Measurements from ENCODE around the gene LGALS9B. TPM values are rescaled to one million over a fixed set of nuclear protein-coding genes. Genes with fewer than 3 reads are reported as not detected.
"Not testable (repeated sequence)": the region's sequence is repeated elsewhere in the genome, so short reads cannot be mapped to it uniquely, and the experiment has no call there.

The LGALS9B gene
- total and polyA plus RNA-seq, 2 of the 4 experiments (the other 2 are of a cell fraction): not detected

DNA sequence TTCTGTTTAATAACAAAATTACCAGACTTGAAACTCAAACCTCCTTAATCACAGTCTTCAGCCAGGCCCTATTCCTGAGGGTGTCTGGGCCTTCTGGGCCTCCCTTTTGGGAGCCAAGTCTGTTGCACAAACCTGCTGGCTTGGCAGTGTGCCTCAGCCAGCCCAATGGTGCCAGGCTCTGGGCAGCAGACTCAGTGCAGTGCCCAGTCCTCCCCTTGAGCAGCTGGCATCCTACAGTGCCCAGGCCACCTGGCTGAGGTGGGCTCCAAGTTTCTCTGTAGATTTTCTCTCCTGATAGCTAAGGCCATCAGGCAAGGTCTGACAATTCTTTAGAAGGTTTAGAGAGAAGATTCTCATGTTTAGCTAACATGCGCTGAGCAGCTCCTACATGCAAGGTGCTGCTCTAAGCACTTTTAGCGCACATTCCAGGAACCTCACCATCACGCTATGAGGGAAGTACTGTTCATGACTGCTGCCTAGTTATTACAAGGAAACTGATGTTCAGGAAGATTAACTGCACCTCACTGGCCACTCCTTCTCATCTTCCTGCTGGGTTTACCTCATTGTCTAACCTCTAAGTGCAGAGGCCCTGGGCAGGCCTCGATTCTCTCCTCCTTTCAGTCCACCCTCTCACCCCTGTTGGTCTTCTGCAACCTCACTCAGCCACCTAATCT lies 10.2 kb upstream of the LGALS9B start:
- H4K91ac ChIP-seq (ENCODE audit: insufficient read depth, low read depth, low read length); BruUV-seq (replicated peaks); H2BK15ac ChIP-seq (ENCODE audit: low read depth, low read length); H3K18ac ChIP-seq (ENCODE audit: low read depth, low read length); DNase-seq; H2BK20ac ChIP-seq (ENCODE audit: low read depth, low read length); H4K8ac ChIP-seq (ENCODE audit: low read depth in 2 of 2, low read length in 2 of 2); POLR2A ChIA-PET (ENCODE audit: unreplicated experiment); H2AFZ ChIP-seq (replicated peaks; ENCODE audit: low read length, poor library complexity); H3K4me1 ChIP-seq (ENCODE audit: control insufficient read depth, insufficient read depth, low read length); H3K27me3 ChIP-seq (ENCODE audit: control insufficient read depth, insufficient read depth, low read length); CTCF ChIA-PET; in situ Hi-C loops (cut with MboI; ENCODE audit: low sequenced_read_pairs); dilution Hi-C loops (cut with HindIII; ENCODE audit: low sequenced_read_pairs, unreplicated experiment); H3K4me2 ChIP-seq (ENCODE audit: low read depth, low read length); H4K20me1 ChIP-seq (ENCODE audit: insufficient read depth, low read length); H3K23ac ChIP-seq (ENCODE audit: low read depth, low read length); H4K5ac ChIP-seq (ENCODE audit: low read depth, low read length); intact Hi-C loops (cut with micrococcal nuclease); H3K36me3 ChIP-seq (ENCODE audit: control insufficient read depth, insufficient read depth, low read length); H3K9me3 ChIP-seq (ENCODE audit: control insufficient read depth, insufficient read depth, low read length); H2AK5ac ChIP-seq (ENCODE audit: low read depth, low read length); H2BK5ac ChIP-seq (ENCODE audit: low read depth, low read length, poor library complexity, severe bottlenecking); H2BK120ac ChIP-seq (ENCODE audit: low read depth, low read length); H3K9ac ChIP-seq (ENCODE audit: low read depth, low read length); H2AK9ac ChIP-seq (replicated peaks; ENCODE audit: low read depth, low read length, poor library complexity); H3K9me1 ChIP-seq (ENCODE audit: insufficient read depth, low read length); H3K4me3 ChIP-seq (ENCODE audit: insufficient read depth, low read depth, low read length); H3K14ac ChIP-seq (replicated peaks; ENCODE audit: low read depth, low read length); H3K56ac ChIP-seq (ENCODE audit: extremely low read depth, insufficient read depth, low read length); H3K79me1 ChIP-seq (ENCODE audit: low read depth in 1 of 2, low read length in 2 of 2); H3K27ac ChIP-seq (ENCODE audit: insufficient read depth, low read length); H3K4ac ChIP-seq (ENCODE audit: low read depth, low read length): not testable (repeated sequence)
- WGBS, 2 experiments (ENCODE audit: extremely low coverage in 2 of 2, insufficient read length in 1 of 2): 0% methylated on average over 1 of the region's 4 CpGs; no CpG with 5 or more reads in 1 of the 2 experiments
- peak; percentile 32; the same call in 1 of the 2 replicates for ATAC-seq (ENCODE audit: low read depth)

DNA sequence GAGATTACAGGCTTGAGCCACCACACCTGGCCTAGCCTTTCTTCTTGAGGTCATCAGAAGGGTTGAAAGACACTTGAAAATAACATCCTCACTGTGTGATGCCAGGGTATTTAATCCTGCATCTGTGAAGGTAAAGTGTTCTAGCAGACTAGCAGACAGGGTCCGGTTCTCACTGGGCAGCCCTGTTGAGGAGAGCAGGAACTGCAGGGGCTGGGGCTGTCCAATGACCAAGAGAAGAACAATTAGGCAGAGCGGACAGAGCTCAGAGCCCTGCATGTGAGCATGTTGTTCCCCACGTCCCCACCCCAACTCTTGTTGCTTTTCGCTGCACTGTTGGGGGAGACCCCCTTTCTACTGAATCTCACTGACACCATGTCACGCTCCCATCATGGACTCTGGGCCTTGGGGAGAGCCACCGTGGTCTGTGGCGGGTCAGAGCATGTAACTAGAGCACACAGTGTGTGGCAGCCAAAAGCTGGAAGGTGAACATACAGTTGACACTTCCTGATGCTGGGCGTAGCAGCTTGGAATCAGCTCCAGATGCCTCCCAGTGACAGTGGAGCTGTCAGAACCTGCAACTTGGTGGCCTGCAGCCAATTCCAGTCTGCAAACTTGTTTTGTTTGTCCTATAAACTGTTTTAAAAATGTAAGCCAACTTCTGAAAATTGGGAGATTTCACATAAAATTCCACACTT lies 7.9 kb upstream of the LGALS9B start:
- intact Hi-C loops (cut with micrococcal nuclease); H4K91ac ChIP-seq (ENCODE audit: insufficient read depth, low read depth, low read length); H4K5ac ChIP-seq (ENCODE audit: low read depth, low read length); in situ Hi-C loops (cut with MboI; ENCODE audit: low sequenced_read_pairs); dilution Hi-C loops (cut with HindIII; ENCODE audit: low sequenced_read_pairs, unreplicated experiment); H3K9me1 ChIP-seq (ENCODE audit: insufficient read depth, low read length); H3K4ac ChIP-seq (ENCODE audit: low read depth, low read length); H4K8ac ChIP-seq (ENCODE audit: low read depth in 2 of 2, low read length in 2 of 2); H3K9me3 ChIP-seq (ENCODE audit: control insufficient read depth, insufficient read depth, low read length); H2BK120ac ChIP-seq (ENCODE audit: low read depth, low read length); H3K56ac ChIP-seq (ENCODE audit: extremely low read depth, insufficient read depth, low read length); H3K27ac ChIP-seq (ENCODE audit: insufficient read depth, low read length); H2AFZ ChIP-seq (replicated peaks; ENCODE audit: low read length, poor library complexity); H2BK5ac ChIP-seq (ENCODE audit: low read depth, low read length, poor library complexity, severe bottlenecking); H2BK15ac ChIP-seq (ENCODE audit: low read depth, low read length); H3K4me2 ChIP-seq (ENCODE audit: low read depth, low read length); H3K9ac ChIP-seq (ENCODE audit: low read depth, low read length); H3K36me3 ChIP-seq (ENCODE audit: control insufficient read depth, insufficient read depth, low read length); H2AK5ac ChIP-seq (ENCODE audit: low read depth, low read length); ATAC-seq (ENCODE audit: low read depth); H3K18ac ChIP-seq (ENCODE audit: low read depth, low read length); DNase-seq; H3K14ac ChIP-seq (replicated peaks; ENCODE audit: low read depth, low read length); CTCF ChIA-PET; H3K23ac ChIP-seq (ENCODE audit: low read depth, low read length); BruUV-seq (replicated peaks); H3K4me3 ChIP-seq (ENCODE audit: insufficient read depth, low read depth, low read length); H3K4me1 ChIP-seq (ENCODE audit: control insufficient read depth, insufficient read depth, low read length); H2BK20ac ChIP-seq (ENCODE audit: low read depth, low read length); H3K27me3 ChIP-seq (ENCODE audit: control insufficient read depth, insufficient read depth, low read length); H3K79me1 ChIP-seq (ENCODE audit: low read depth in 1 of 2, low read length in 2 of 2); H4K20me1 ChIP-seq (ENCODE audit: insufficient read depth, low read length); H2AK9ac ChIP-seq (replicated peaks; ENCODE audit: low read depth, low read length, poor library complexity); POLR2A ChIA-PET (ENCODE audit: unreplicated experiment): not testable (repeated sequence)
- 66% methylated on average over 2 of the region's 8 CpGs; no CpG with 5 or more reads in 1 of the 2 experiments for WGBS, 2 experiments (ENCODE audit: extremely low coverage in 2 of 2, insufficient read length in 1 of 2)

All from IMR-90 (cell line).